Ishikawa (cell line): ENCODE measurements around the gene SUCNR1.

Experiments used
- EGR1 ChIP-seq: IDR thresholded peaks from 2 replicates; pipeline ENCODE4 v1.6.1; 2012
- TCF12 ChIP-seq: IDR thresholded peaks from 2 replicates; pipeline ENCODE4 v1.6.1; 2012; ENCODE audit warnings: low read depth
- TEAD4 ChIP-seq: IDR thresholded peaks from 2 replicates; pipeline ENCODE4 v1.6.1; 2012

DNA sequence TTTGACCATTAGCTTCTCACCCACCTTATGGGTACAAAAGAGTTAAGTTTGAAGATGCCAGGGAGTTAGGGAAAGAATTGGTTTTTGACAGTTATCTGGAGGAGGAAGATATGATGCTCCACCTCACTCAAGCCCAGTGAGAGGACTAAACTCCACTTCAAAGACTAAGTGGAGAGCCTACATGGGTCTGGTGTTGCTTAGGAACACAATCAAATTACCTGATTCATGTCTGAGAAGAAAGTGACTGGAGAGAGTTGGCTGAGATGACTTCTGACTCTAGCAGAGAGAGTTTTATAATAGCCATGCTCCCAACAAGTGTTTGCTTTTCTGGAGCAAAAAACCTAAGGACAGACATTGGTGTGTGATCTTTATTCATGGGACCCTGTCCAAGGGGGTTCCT is 43.3 kb downstream of the SUCNR1 start:
- TF ChIP-seq TEAD4 (no peak), TCF12 (no peak), EGR1 (no peak)
